ENCODE results near the gene BEX5.
A peak's percentile ranks its signal among the peaks of the same experiment; 100 is the strongest.
"Not testable (repeated sequence)": the region's sequence is repeated elsewhere in the genome, so short reads cannot be mapped to it uniquely, and the experiment has no call there.

Gene BEX5

DNA sequence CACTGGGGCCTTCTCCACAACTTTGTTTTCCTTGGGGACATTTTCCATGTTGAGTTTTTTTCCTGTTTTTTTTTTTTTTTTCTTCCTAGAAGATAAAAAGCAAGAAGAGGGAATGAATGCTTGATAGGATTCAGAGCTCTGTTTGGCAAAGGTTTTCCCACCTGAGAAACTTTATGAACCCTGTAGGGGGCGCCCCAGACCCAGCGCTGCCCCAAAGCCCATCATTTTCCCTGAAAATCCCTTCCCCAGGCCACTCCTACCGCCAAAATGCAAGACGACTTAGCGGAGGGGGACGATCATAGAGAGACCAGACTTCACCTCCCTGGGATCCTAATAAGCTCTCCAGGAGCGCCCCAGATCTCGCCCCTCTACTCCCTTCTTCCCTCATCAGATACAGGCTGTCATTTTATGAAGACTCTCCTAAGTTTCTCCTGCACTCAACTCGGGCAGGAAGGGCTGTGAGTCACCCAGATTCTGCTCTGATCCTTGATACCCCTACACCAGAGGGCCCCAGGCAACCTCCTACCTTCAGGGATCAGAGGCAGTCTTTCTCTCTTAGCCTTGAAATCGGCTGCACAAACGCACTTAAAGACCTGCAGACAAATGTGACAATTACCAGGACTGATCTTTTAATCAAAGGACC lies 1.4 kb downstream of the BEX5 start:
- H2AFZ ChIP-seq (ENCODE audit: low read length) = no peak overlapping the region
- no peaks in the 10 kb centered on the region for H3K36me3 ChIP-seq (ENCODE audit: insufficient read depth, low read length)
- no peaks in the 10 kb centered on the region for H3K9me3 ChIP-seq (ENCODE audit: insufficient read depth, low read depth, low read length)
- H3K9ac ChIP-seq (ENCODE audit: low read depth, low read length, poor library complexity, severe bottlenecking) = no peak overlapping the region
- no peaks in the 10 kb centered on the region for H3F3A ChIP-seq (ENCODE audit: low read depth)
- H3K4me1 ChIP-seq (ENCODE audit: insufficient read depth, low read length, poor library complexity, severe bottlenecking) = no peaks in the 10 kb centered on the region
- no peaks in the 10 kb centered on the region for H3K79me2 ChIP-seq (ENCODE audit: insufficient read depth, low read length)
- no peak overlapping the region for H3K4me2 ChIP-seq (ENCODE audit: low read depth, low read length, poor library complexity, severe bottlenecking)
- TF ChIP-seq, protein P1, sequence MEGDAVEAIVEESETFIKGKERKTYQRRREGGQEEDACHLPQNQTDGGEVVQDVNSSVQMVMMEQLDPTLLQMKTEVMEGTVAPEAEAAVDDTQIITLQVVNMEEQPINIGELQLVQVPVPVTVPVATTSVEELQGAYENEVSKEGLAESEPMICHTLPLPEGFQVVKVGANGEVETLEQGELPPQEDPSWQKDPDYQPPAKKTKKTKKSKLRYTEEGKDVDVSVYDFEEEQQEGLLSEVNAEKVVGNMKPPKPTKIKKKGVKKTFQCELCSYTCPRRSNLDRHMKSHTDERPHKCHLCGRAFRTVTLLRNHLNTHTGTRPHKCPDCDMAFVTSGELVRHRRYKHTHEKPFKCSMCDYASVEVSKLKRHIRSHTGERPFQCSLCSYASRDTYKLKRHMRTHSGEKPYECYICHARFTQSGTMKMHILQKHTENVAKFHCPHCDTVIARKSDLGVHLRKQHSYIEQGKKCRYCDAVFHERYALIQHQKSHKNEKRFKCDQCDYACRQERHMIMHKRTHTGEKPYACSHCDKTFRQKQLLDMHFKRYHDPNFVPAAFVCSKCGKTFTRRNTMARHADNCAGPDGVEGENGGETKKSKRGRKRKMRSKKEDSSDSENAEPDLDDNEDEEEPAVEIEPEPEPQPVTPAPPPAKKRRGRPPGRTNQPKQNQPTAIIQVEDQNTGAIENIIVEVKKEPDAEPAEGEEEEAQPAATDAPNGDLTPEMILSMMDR (conservative IDR thresholded peaks at IDR 0.05; ENCODE audit: low read length) = peak; percentile 27
- no peak for TF ChIP-seq EZH2phosphoT487 (IDR thresholded peaks at IDR 0.05; ENCODE audit: borderline replicate concordance)
- H3K4me3 ChIP-seq (ENCODE audit: low read length, poor library complexity, severe bottlenecking) = no peak overlapping the region
- H3K9me2 ChIP-seq (replicated peaks; ENCODE audit: low read depth, low read length) = no peaks in the 10 kb centered on the region
- H3K27me3 ChIP-seq (ENCODE audit: insufficient read depth, low read length, poor library complexity, severe bottlenecking) = no peaks in the 10 kb centered on the region
- H4K20me1 ChIP-seq (ENCODE audit: insufficient read depth, low read length, poor library complexity, severe bottlenecking) = no peaks in the 10 kb centered on the region

DNA sequence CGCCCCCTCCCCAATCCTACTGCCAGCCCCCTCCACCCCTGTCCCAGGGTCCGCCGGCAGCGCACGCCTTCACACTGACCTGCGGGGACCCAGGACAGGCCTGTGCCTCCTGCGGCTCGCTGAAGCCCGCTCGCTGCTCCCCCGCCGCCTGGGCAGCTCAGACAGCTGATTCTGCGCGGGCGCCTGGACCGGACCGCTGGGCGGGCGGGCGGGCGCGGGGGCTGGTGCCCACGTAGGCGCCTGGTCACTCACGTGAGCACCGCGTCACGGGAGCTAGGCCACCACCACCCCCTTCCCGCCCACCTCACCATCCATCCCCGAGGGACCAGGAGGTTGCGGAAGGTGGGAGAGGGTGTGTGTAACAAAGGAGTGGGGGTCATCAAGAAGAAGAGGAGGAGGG lies 13.5 kb downstream of the BEX5 start, which contains the start of gene TCEAL6:
TCEAL6 (minus strand) TSS at position 208 of the 400 bp plus-strand sequence.
- H3K9me3 ChIP-seq (ENCODE audit: insufficient read depth, low read depth, low read length); H3K9ac ChIP-seq (ENCODE audit: low read depth, low read length, poor library complexity, severe bottlenecking); H3K4me1 ChIP-seq (ENCODE audit: insufficient read depth, low read length, poor library complexity, severe bottlenecking); H3K9me2 ChIP-seq (replicated peaks; ENCODE audit: low read depth, low read length); H3K4me2 ChIP-seq (ENCODE audit: low read depth, low read length, poor library complexity, severe bottlenecking); H2AFZ ChIP-seq (ENCODE audit: low read length); H3K79me2 ChIP-seq (ENCODE audit: insufficient read depth, low read length); H3K27me3 ChIP-seq (ENCODE audit: insufficient read depth, low read length, poor library complexity, severe bottlenecking); H3F3A ChIP-seq (ENCODE audit: low read depth); H3K4me3 ChIP-seq (ENCODE audit: low read length, poor library complexity, severe bottlenecking); H4K20me1 ChIP-seq (ENCODE audit: insufficient read depth, low read length, poor library complexity, severe bottlenecking); H3K36me3 ChIP-seq (ENCODE audit: insufficient read depth, low read length): not testable (repeated sequence)

DNA sequence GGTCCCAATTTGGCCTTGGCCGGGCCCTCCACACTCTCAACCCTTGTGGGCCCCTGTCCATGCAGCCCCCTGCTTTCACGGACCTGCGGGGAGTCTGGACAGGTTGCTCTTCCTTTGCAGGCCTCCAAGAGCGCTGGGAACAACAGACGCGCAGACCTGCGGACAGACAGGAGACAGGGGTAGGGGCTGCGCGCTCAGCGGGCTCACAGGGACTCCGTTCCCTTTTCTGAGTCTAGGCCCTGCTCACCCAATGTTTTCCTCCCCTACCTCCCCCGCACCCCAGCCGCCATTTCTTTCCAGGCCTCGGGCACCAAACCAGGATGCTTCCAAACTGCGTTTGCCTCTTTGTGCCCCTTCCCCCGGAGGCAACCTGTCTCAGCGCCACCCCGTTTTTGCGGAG lies 14.1 kb downstream of the BEX5 start:
- not testable (repeated sequence) for H3K27me3 ChIP-seq (ENCODE audit: insufficient read depth, low read length, poor library complexity, severe bottlenecking); H3F3A ChIP-seq (ENCODE audit: low read depth); H3K9ac ChIP-seq (ENCODE audit: low read depth, low read length, poor library complexity, severe bottlenecking); H3K4me3 ChIP-seq (ENCODE audit: low read length, poor library complexity, severe bottlenecking); H2AFZ ChIP-seq (ENCODE audit: low read length); H3K4me1 ChIP-seq (ENCODE audit: insufficient read depth, low read length, poor library complexity, severe bottlenecking); H4K20me1 ChIP-seq (ENCODE audit: insufficient read depth, low read length, poor library complexity, severe bottlenecking); H3K9me3 ChIP-seq (ENCODE audit: insufficient read depth, low read depth, low read length); H3K9me2 ChIP-seq (replicated peaks; ENCODE audit: low read depth, low read length); H3K79me2 ChIP-seq (ENCODE audit: insufficient read depth, low read length); H3K4me2 ChIP-seq (ENCODE audit: low read depth, low read length, poor library complexity, severe bottlenecking); H3K36me3 ChIP-seq (ENCODE audit: insufficient read depth, low read length)

DNA sequence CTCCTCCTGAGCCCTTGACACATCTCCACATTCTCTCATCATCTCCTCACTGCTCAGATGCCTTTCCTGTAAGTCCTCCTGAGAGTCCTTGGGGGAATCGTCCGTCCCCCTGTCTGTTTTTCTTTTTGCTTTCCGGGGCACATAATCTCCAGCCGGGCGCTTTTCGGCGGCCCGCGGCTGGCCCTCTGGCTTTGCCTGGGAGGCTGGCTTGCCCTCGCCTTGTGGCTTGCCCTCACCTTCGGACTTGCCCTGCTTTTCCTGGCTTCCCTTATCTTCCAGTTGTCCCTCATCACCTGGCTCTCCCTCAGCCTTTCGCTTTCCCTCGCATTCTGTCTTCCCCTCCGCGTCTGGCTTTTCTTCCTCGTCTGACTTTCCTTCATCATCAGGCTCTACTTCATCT lies 14.9 kb downstream of the BEX5 start:
- not testable (repeated sequence) for H3F3A ChIP-seq (ENCODE audit: low read depth); H3K27me3 ChIP-seq (ENCODE audit: insufficient read depth, low read length, poor library complexity, severe bottlenecking); H3K4me1 ChIP-seq (ENCODE audit: insufficient read depth, low read length, poor library complexity, severe bottlenecking)

More for the DNA sequence above, 14.9 kb downstream of the BEX5 start:
- H3K9me3 ChIP-seq (ENCODE audit: insufficient read depth, low read depth, low read length); H3K4me2 ChIP-seq (ENCODE audit: low read depth, low read length, poor library complexity, severe bottlenecking); H3K36me3 ChIP-seq (ENCODE audit: insufficient read depth, low read length); H3K9me2 ChIP-seq (replicated peaks; ENCODE audit: low read depth, low read length); H4K20me1 ChIP-seq (ENCODE audit: insufficient read depth, low read length, poor library complexity, severe bottlenecking); H3K9ac ChIP-seq (ENCODE audit: low read depth, low read length, poor library complexity, severe bottlenecking); H2AFZ ChIP-seq (ENCODE audit: low read length); H3K79me2 ChIP-seq (ENCODE audit: insufficient read depth, low read length); H3K4me3 ChIP-seq (ENCODE audit: low read length, poor library complexity, severe bottlenecking): not testable (repeated sequence)

Measured in Loucy (cell line).